Mesenchymal stem cell (in vitro differentiated cells and primary cell): ENCODE measurements around the gene WNT11.
A peak's percentile ranks its signal among the peaks of the same experiment; 100 is the strongest.

ENCODE experiments used
- DNase-seq: peaks from one replicate; pipeline ENCODE4 v3.0.0-alpha.2; 2013
- H2AFZ ChIP-seq: one replicate; pipeline ENCODE4 v1.6.1; 2013; ENCODE audit warnings: low read depth, mild to moderate bottlenecking, control low read depth, inconsistent platforms, low read length, moderate library complexity
- H2AK5ac ChIP-seq: 2 replicates; pipeline ENCODE4 v1.6.1; 2013; ENCODE audit warnings: low read length, moderate library complexity, mild to moderate bottlenecking, inconsistent platforms; ENCODE audit not compliant: severe bottlenecking
- H2BK120ac ChIP-seq: one replicate; pipeline ENCODE4 v1.6.1; 2013; ENCODE audit warnings: low read depth, mild to moderate bottlenecking, inconsistent platforms, low read length, moderate library complexity
- H2BK12ac ChIP-seq, 2 experiments: one replicate each; pipeline ENCODE4 v1.6.1; 2013; ENCODE audit warnings: inconsistent platforms in 2 of 2, low read length in 2 of 2, mild to moderate bottlenecking in 2 of 2, moderate library complexity in 2 of 2, control low read depth in 1 of 2
- H2BK15ac ChIP-seq: one replicate; pipeline ENCODE4 v1.6.1; 2013; ENCODE audit warnings: mild to moderate bottlenecking, low read depth, inconsistent platforms; ENCODE audit not compliant: poor library complexity, severe bottlenecking
- H2BK5ac ChIP-seq: 2 replicates; pipeline ENCODE4 v1.6.1; 2013; ENCODE audit warnings: low read depth, mild to moderate bottlenecking, low read length, control low read depth, inconsistent platforms; ENCODE audit not compliant: poor library complexity, severe bottlenecking
- H3K14ac ChIP-seq, 2 experiments: one replicate each; pipeline ENCODE4 v1.6.1; 2013; ENCODE audit warnings: inconsistent platforms in 2 of 2, low read length in 2 of 2, control low read depth in 1 of 2, mild to moderate bottlenecking in 1 of 2, moderate library complexity in 1 of 2
- H3K18ac ChIP-seq, 2 experiments: one replicate each; pipeline ENCODE4 v1.6.1; 2013; ENCODE audit warnings: inconsistent platforms in 2 of 2, low read length in 2 of 2, control low read depth in 1 of 2, low read depth in 1 of 2, mild to moderate bottlenecking in 1 of 2
- H3K23ac ChIP-seq, 2 experiments: one replicate each; pipeline ENCODE4 v1.6.1; 2013; ENCODE audit warnings: inconsistent platforms in 2 of 2, low read length in 2 of 2, mild to moderate bottlenecking in 2 of 2, moderate library complexity in 2 of 2, control low read depth in 1 of 2
- H3K27ac ChIP-seq: 2 replicates; pipeline ENCODE4 v1.5.1; 2013; ENCODE audit warnings: mild to moderate bottlenecking, moderate library complexity, low read length, control low read depth, inconsistent platforms; ENCODE audit not compliant: poor library complexity, severe bottlenecking
- H3K27me3 ChIP-seq, 2 experiments: 2 replicates each; pipeline versions ENCODE4 v1.6.1 to v1.7.0; 2013; ENCODE audit warnings: low read length in 2 of 2, mild to moderate bottlenecking in 2 of 2, moderate library complexity in 2 of 2, control low read depth in 1 of 2, inconsistent platforms in 1 of 2; ENCODE audit not compliant: control insufficient read depth in 1 of 2, insufficient read depth in 1 of 2
- H3K36me3 ChIP-seq, 2 experiments: 2 replicates each; pipeline versions ENCODE4 v1.6.1 to v1.7.0; 2013; ENCODE audit warnings: low read length in 2 of 2, control low read depth in 1 of 2, inconsistent platforms in 1 of 2, low read depth in 1 of 2, mild to moderate bottlenecking in 1 of 2; ENCODE audit not compliant: insufficient read depth in 2 of 2, control insufficient read depth in 1 of 2
- H3K4ac ChIP-seq, 2 experiments: one replicate each; pipeline ENCODE4 v1.6.1; 2013; ENCODE audit warnings: inconsistent platforms in 2 of 2, low read length in 2 of 2, mild to moderate bottlenecking in 2 of 2, moderate library complexity in 2 of 2, control low read depth in 1 of 2, low read depth in 1 of 2
- H3K4me1 ChIP-seq: 2 replicates; pipeline ENCODE4 v1.6.1; 2013; ENCODE audit warnings: low read depth, low read length, control low read depth; ENCODE audit not compliant: control insufficient read depth, insufficient read depth
- H3K4me2 ChIP-seq: 2 replicates; pipeline ENCODE4 v1.6.1; 2013; ENCODE audit warnings: low read length, mild to moderate bottlenecking, inconsistent platforms; ENCODE audit not compliant: poor library complexity, severe bottlenecking
- H3K4me3 ChIP-seq, 2 experiments: 2 replicates each; pipeline versions ENCODE4 v1.5.1 to v1.7.0; 2013; ENCODE audit warnings: low read length in 2 of 2, mild to moderate bottlenecking in 2 of 2, control low read depth in 1 of 2, low read depth in 1 of 2; ENCODE audit not compliant: insufficient read depth in 1 of 2
- H3K79me1 ChIP-seq: replicated peaks from 2 replicates; pipeline ENCODE4 v1.6.1; 2013; ENCODE audit warnings: mild to moderate bottlenecking, control low read depth, low read length, inconsistent platforms; ENCODE audit not compliant: poor library complexity, severe bottlenecking
- H3K9ac ChIP-seq: 2 replicates; pipeline ENCODE4 v1.7.0; 2013; ENCODE audit warnings: mild to moderate bottlenecking, low read length, moderate library complexity
- H3K9me3 ChIP-seq: 2 replicates; pipeline ENCODE4 v1.7.0; 2013; ENCODE audit warnings: mild to moderate bottlenecking, low read length; ENCODE audit not compliant: control insufficient read depth
- H4K8ac ChIP-seq: one replicate; pipeline ENCODE4 v1.6.1; 2013; ENCODE audit warnings: inconsistent platforms, mild to moderate bottlenecking, low read length, moderate library complexity
- H4K91ac ChIP-seq: one replicate; pipeline ENCODE4 v1.6.1; 2013; ENCODE audit warnings: mild to moderate bottlenecking, low read length, inconsistent platforms
- WGBS: methylation state at CpG from one replicate; pipeline ENCODE4 v1.1.7; 2013; ENCODE audit warnings: mixed read lengths; 5-methylcytosine and 5-hydroxymethylcytosine counted together

WNT11 gene

GRCh38 chr11:76229690-76230240 lies 23.5 kb upstream of the WNT11 start:
- H2BK120ac ChIP-seq, result no peak overlapping the region
- H2BK12ac ChIP-seq, result no peak overlapping the region
- H3K4ac ChIP-seq, result no peak overlapping the region
- no peak overlapping the region for H3K18ac ChIP-seq
- no peak overlapping the region for H3K9ac ChIP-seq
- H3K23ac ChIP-seq, result no peak overlapping the region
- H2BK5ac ChIP-seq, result no peak overlapping the region
- no peak overlapping the region for H3K4me3 ChIP-seq
- H2AK5ac ChIP-seq, result no peak overlapping the region
- no peak overlapping the region for H4K91ac ChIP-seq
- DNase-seq, result no peak
- H3K79me1 ChIP-seq, result no peaks in the 10 kb centered on the region
- H3K9me3 ChIP-seq, result no peaks in the 10 kb centered on the region
- WGBS, result 94% methylated on average over 8 of the region's 8 CpGs
- no peak overlapping the region for H3K14ac ChIP-seq
- H2BK15ac ChIP-seq, result no peak overlapping the region
- no peak overlapping the region for H3K4me2 ChIP-seq
- peaks cover 6 to 53% of the 10 kb centered on the region in 2 experiments for H3K27me3 ChIP-seq
- H2AFZ ChIP-seq, result no peak overlapping the region
- H3K36me3 ChIP-seq, result no peaks in the 10 kb centered on the region
- H4K8ac ChIP-seq, result no peak overlapping the region
- H3K4me1 ChIP-seq, result peaks cover 34% of the 10 kb centered on the region
- H3K27ac ChIP-seq, result no peak overlapping the region

- Histone ChIP-seq H3K4me3 (no peak overlapping the region), H3K18ac (no peak overlapping the region), H3K9me3 (no peaks in the 10 kb centered on the region), H3K27ac (no peak overlapping the region), H3K4ac (no peak overlapping the region), H2BK12ac (no peak overlapping the region), H2AFZ (no peak overlapping the region), H3K9ac (no peak overlapping the region), H4K8ac (no peak overlapping the region), H4K91ac (no peak overlapping the region), H3K27me3 (peaks cover 6 to 63% of the 10 kb centered on the region in 2 experiments), H3K14ac (no peak overlapping the region), H3K4me1 (peaks cover 25% of the 10 kb centered on the region), H2BK15ac (no peak overlapping the region), H3K4me2 (no peak overlapping the region), H3K36me3 (no peaks in the 10 kb centered on the region), H2BK5ac (no peak overlapping the region), H2AK5ac (no peak overlapping the region), H3K23ac (no peak overlapping the region), H3K79me1 (no peaks in the 10 kb centered on the region), H2BK120ac (no peak overlapping the region)
- 94% methylated on average over 5 of the region's 5 CpGs for WGBS
- DNase-seq, result no peak
These were observed 22.5 kb upstream of the WNT11 start for GRCh38 chr11:76228875-76229149.

- H2BK12ac ChIP-seq, result no peak overlapping the region
- WGBS, result 84% methylated on average over 15 of the region's 15 CpGs
- no peaks in the 10 kb centered on the region for H3K9me3 ChIP-seq
These were observed 22.0 kb upstream of the WNT11 start for GRCh38 chr11:76228071-76228874.

GRCh38 chr11:76226626-76227025 lies 20.3 kb upstream of the WNT11 start:
- H2BK120ac ChIP-seq, result no peak overlapping the region
- H2AFZ ChIP-seq, result no peak overlapping the region
- no peak overlapping the region for H3K18ac ChIP-seq
- H3K27me3 ChIP-seq, result peaks cover 6 to 66% of the 10 kb centered on the region in 2 experiments
- H3K9ac ChIP-seq, result no peak overlapping the region
- H4K8ac ChIP-seq, result no peak overlapping the region
- H3K4me2 ChIP-seq, result no peak overlapping the region
- H3K14ac ChIP-seq, result no peak overlapping the region
- 96% methylated on average over 3 of the region's 3 CpGs for WGBS
- H3K4ac ChIP-seq, result no peak overlapping the region
- H4K91ac ChIP-seq, result no peak overlapping the region
- H2BK15ac ChIP-seq, result no peak overlapping the region
- no peak overlapping the region for H2BK5ac ChIP-seq
- H2AK5ac ChIP-seq, result no peak overlapping the region
- no peak overlapping the region for H2BK12ac ChIP-seq
- no peak overlapping the region for H3K4me3 ChIP-seq
- H3K23ac ChIP-seq, result no peak overlapping the region
- no peaks in the 10 kb centered on the region for H3K79me1 ChIP-seq
- H3K27ac ChIP-seq, result no peak overlapping the region
- no peaks in the 10 kb centered on the region for H3K9me3 ChIP-seq
- peaks cover 5% of the 10 kb centered on the region for H3K4me1 ChIP-seq
- no peak for DNase-seq
- H3K36me3 ChIP-seq, result no peaks in the 10 kb centered on the region

More at GRCh38 chr11:76228071-76228874, 22.0 kb upstream of the WNT11 start:
- no peaks in the 10 kb centered on the region for H3K79me1 ChIP-seq
- no peak overlapping the region for H3K23ac ChIP-seq
- H3K4me2 ChIP-seq, result no peak overlapping the region
- H2BK15ac ChIP-seq, result no peak overlapping the region
- H2BK5ac ChIP-seq, result no peak overlapping the region
- no peak overlapping the region for H3K18ac ChIP-seq
- H2AFZ ChIP-seq, result no peak overlapping the region
- H2AK5ac ChIP-seq, result no peak overlapping the region
- H3K4me3 ChIP-seq, result no peak overlapping the region
- no peak overlapping the region for H3K27ac ChIP-seq
- no peak overlapping the region for H4K91ac ChIP-seq
- H3K14ac ChIP-seq, result no peak overlapping the region
- no peak overlapping the region for H3K9ac ChIP-seq
- no peak overlapping the region for H4K8ac ChIP-seq
- H3K4ac ChIP-seq, result no peak overlapping the region
- peak; percentile 18 for DNase-seq
- H2BK120ac ChIP-seq, result no peak overlapping the region
- H3K27me3 ChIP-seq, result peaks cover 6 to 65% of the 10 kb centered on the region in 2 experiments
- no peaks in the 10 kb centered on the region for H3K36me3 ChIP-seq
- peaks cover 20% of the 10 kb centered on the region for H3K4me1 ChIP-seq
